Prostate gland (tissue), 2 donors: ENCODE data around the gene DYNLRB1. TPM values are rescaled to one million over a fixed set of nuclear protein-coding genes. Genes with fewer than 3 reads are reported as not detected.

Experiments used
- DNase-seq: peaks from one replicate; pipeline ENCODE4 v3.0.0-alpha.2; 2019; ENCODE audit warnings: low spot score
- H3K27ac ChIP-seq, 2 donors: fragments of 200-600 bp; sonication (generic); 2 replicates each; pipeline ENCODE4 v1.5.1; 2017 to 2019
- H3K27me3 ChIP-seq: fragments of 200-600 bp; sonication (generic); replicated peaks from 2 replicates; pipeline ENCODE4 v1.5.1; 2019; ENCODE audit not compliant: insufficient read depth
- H3K36me3 ChIP-seq, 2 donors: fragments of 200-600 bp; sonication (generic); 1 replicate in 1 of 2; 2 replicates in 1 of 2; pipeline versions ENCODE4 v1.5.1 to v1.8.1; 2017 to 2019
- H3K4me1 ChIP-seq: fragments of 200-600 bp; sonication (generic); replicated peaks from 2 replicates; pipeline ENCODE4 v1.5.1; 2019
- H3K4me3 ChIP-seq, 2 donors: fragments of 200-600 bp; sonication (generic); 2 replicates each; pipeline ENCODE4 v1.5.1; 2017 to 2019
- H3K9me3 ChIP-seq: fragments of 200-600 bp; sonication (generic); 2 replicates; pipeline ENCODE4 v1.5.1; 2017
- CTCF ChIP-seq, 4 experiments: fragments of 200-600 bp in 2 of 4; fragments of 450-650 bp in 2 of 4; sonication (generic) in 2 of 4; IDR thresholded peaks; 1 replicate in 3 of 4; 2 replicates in 1 of 4; pipeline ENCODE4 v1.5.1; 2016 to 2019; ENCODE audit warnings: antibody characterized with exemption in 4 of 4, mild to moderate bottlenecking in 2 of 4, moderate library complexity in 2 of 4
- POLR2A ChIP-seq: fragments of 450-650 bp; IDR thresholded peaks from one replicate; pipeline ENCODE4 v1.6.1; 2016; ENCODE audit warnings: antibody characterized with exemption, mild to moderate bottlenecking
- POLR2AphosphoS5 ChIP-seq: sonication (generic); formaldehyde crosslinking; IDR thresholded peaks from one replicate; pipeline ENCODE4 v1.6.1; 2017; ENCODE audit warnings: antibody characterized with exemption
- WGBS: methylation state at CpG from one replicate; pipeline ENCODE4 v1.1.5; 2018; 5-methylcytosine and 5-hydroxymethylcytosine counted together
- intact Hi-C: fragments of 100-400 bp; cut with DNase I; formaldehyde crosslinking; loops from one replicate; pipeline ENCODE4 v1.14.2; 2022
- total RNA-seq, 2 donors: library from RNA; depleted of rRNA; stranded (reverse); fragments of >200 nt; gene quantifications; one replicate each; pipeline ENCODE4 v1.1.0, GENCODE V29; 2016

DYNLRB1 gene
- total RNA-seq, 2 donors from 2014 or later: 132 to 247 TPM

DNA sequence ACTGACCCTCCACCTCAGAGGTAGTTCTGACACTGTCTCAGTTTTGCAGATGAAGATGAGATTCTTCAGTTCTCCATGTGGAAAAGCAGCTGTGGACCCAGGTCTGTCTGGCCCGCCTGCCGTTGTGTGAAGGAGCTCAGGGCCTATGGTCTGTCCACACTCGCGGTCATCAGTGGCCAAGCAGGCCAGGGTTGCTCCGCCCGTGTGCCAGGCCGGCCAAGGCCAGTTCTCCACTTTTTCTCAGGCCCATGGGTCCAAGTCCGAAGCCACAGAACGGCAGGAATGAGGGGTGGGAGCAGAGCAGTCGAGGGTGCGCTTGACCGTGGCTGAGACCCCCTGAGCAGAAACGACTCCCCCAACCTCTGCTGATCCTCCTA lies 33.7 kb downstream of the DYNLRB1 start:
- 74% methylated on average over 13 of the region's 13 CpGs for WGBS
- Histone ChIP-seq H3K27me3 (no peaks in the 10 kb centered on the region), H3K4me1 (peaks cover 3% of the 10 kb centered on the region), H3K36me3 (no peaks in the 10 kb centered on the region), H3K9me3 (no peaks in the 10 kb centered on the region), H3K4me3 (no peak overlapping the region), H3K27ac (peak overlapping the region in 1 of 2 donors; percentile 20)
- intact Hi-C loops: no loop called here
- TF ChIP-seq POLR2A (no peak), POLR2AphosphoS5 (no peak), CTCF (IDR thresholded peaks at IDR 0.05) (no peak)
- no peak for DNase-seq

- Histone ChIP-seq H3K27ac (peak overlapping the region; percentile 59 to 67), H3K27me3 (no peaks in the 10 kb centered on the region), H3K4me3 (no peak overlapping the region), H3K4me1 (peaks cover 3% of the 10 kb centered on the region), H3K36me3 (no peaks in the 10 kb centered on the region), H3K9me3 (no peaks in the 10 kb centered on the region)
- 88% methylated on average over 6 of the region's 6 CpGs for WGBS
- intact Hi-C loops: no loop called here
- TF ChIP-seq CTCF (IDR thresholded peaks at IDR 0.05): no peak
- TF ChIP-seq POLR2AphosphoS5: no peak
- no peak for TF ChIP-seq POLR2A
- no peak for DNase-seq
Measured at GRCh38 chr20:34552569-34552968, 36.3 kb downstream of the DYNLRB1 start.

GRCh38 chr20:34553366-34553867 lies 37.2 kb downstream of the DYNLRB1 start:
- no peaks in the 10 kb centered on the region for H3K9me3 ChIP-seq
- TF ChIP-seq CTCF (IDR thresholded peaks at IDR 0.05): no peak
- TF ChIP-seq POLR2AphosphoS5: peak; percentile 82
- no peak for TF ChIP-seq POLR2A
- H3K4me1 ChIP-seq: peaks cover 3% of the 10 kb centered on the region
- intact Hi-C loops: no loop called here
- peak overlapping the region; percentile 59 to 67 for H3K27ac ChIP-seq
- DNase-seq: peak; percentile 69
- 33% methylated on average over 4 of the region's 4 CpGs for WGBS
- no peak overlapping the region for H3K4me3 ChIP-seq
- H3K27me3 ChIP-seq: no peaks in the 10 kb centered on the region
- no peaks in the 10 kb centered on the region for H3K36me3 ChIP-seq

DNA sequence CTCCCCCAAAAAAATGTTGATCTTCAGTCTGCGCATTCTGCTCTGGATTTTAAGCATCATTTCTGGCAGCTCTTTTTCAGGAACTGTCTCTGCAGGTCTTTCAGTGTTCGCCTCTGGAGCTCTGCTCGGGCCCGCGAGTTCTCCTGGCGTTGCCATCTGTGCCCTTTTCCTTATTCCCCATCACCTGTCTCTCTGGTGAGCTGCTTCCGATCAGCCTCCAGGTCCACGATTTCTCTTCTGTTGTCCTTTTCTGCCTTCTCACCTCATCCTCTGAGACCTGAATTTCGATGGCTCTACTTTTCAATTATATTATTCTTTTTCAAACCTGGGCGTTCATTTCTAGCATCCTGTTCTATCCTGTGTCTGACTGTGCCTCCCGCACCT lies 41.7 kb downstream of the DYNLRB1 start:
- Histone ChIP-seq H3K36me3 (no peaks in the 10 kb centered on the region), H3K4me1 (peaks cover 3% of the 10 kb centered on the region), H3K9me3 (no peaks in the 10 kb centered on the region), H3K4me3 (peak overlapping the region; percentile 66 to 81), H3K27ac (peak overlapping the region; percentile 95 to 97), H3K27me3 (no peaks in the 10 kb centered on the region)
- no peak for DNase-seq
- TF ChIP-seq POLR2A (no peak), CTCF (IDR thresholded peaks at IDR 0.05) (no peak), POLR2AphosphoS5 (no peak)
- 14% methylated on average over 11 of the region's 11 CpGs for WGBS
- intact Hi-C loops: no loop called here
